SU-DHL-6 (cell line): ENCODE results near the gene ENTPD6.

Source experiments
- H2AFZ ChIP-seq: fragments of 200-600 bp; sonication (generic); 2 replicates; pipeline ENCODE4 v1.6.1; 2014; ENCODE audit warnings: low read depth, mild to moderate bottlenecking, moderate library complexity, mixed read lengths, antibody characterized with exemption, low read length; ENCODE audit not compliant: severe bottlenecking
- H3F3A ChIP-seq: fragments of 200-600 bp; shearing (Covaris generic); 2 replicates; pipeline ENCODE4 v1.6.0; 2016; ENCODE audit warnings: antibody characterized with exemption, mild to moderate bottlenecking; ENCODE audit not compliant: insufficient read depth
- H3K27ac ChIP-seq: fragments of 200-600 bp; sonication (generic); 2 replicates; pipeline ENCODE4 v1.5.1; 2016; ENCODE audit warnings: low read depth, mild to moderate bottlenecking, low read length, moderate library complexity, mixed read lengths
- H3K27me3 ChIP-seq: fragments of 200-600 bp; sonication (generic), shearing (Covaris generic); 2 replicates; pipeline ENCODE4 v1.6.0; 2014; ENCODE audit warnings: mild to moderate bottlenecking, low read length
- H3K36me3 ChIP-seq: fragments of 200-600 bp; sonication (generic); 2 replicates; pipeline ENCODE4 v1.6.1; 2014; ENCODE audit warnings: mild to moderate bottlenecking, low read length, mixed read lengths
- H3K4me2 ChIP-seq: fragments of 300-600, 200-600 bp; shearing (Covaris generic), sonication (generic); 2 replicates; pipeline ENCODE4 v1.6.0; 2014; ENCODE audit warnings: low read length, low read depth, mild to moderate bottlenecking; ENCODE audit not compliant: poor library complexity, severe bottlenecking
- H3K4me3 ChIP-seq: fragments of 200-600 bp; sonication (generic); 2 replicates; pipeline ENCODE4 v1.5.1; 2014; ENCODE audit warnings: antibody characterized with exemption, low read length, mild to moderate bottlenecking, mixed read lengths; ENCODE audit not compliant: insufficient read depth, poor library complexity, severe bottlenecking
- H3K79me2 ChIP-seq: fragments of 200-600 bp; sonication (generic); 2 replicates; pipeline ENCODE4 v1.6.1; 2014; ENCODE audit warnings: mild to moderate bottlenecking, low read length, moderate library complexity; ENCODE audit not compliant: insufficient read depth
- H3K9ac ChIP-seq: fragments of 200-600 bp; sonication (generic); 2 replicates; pipeline ENCODE4 v1.7.0; 2014; ENCODE audit warnings: mild to moderate bottlenecking, low read length
- H3K9me2 ChIP-seq: fragments of 200-600 bp; sonication (generic); replicated peaks from 2 replicates; pipeline ENCODE4 v1.6.1; 2014; ENCODE audit warnings: low read length; ENCODE audit not compliant: insufficient read depth
- H3K9me3 ChIP-seq: fragments of 200-600 bp; sonication (generic); 2 replicates; pipeline ENCODE4 v1.6.1; 2014; ENCODE audit warnings: low read length, mixed read lengths; ENCODE audit not compliant: insufficient read depth
- H4K20me1 ChIP-seq: fragments of 200-600 bp; sonication (generic); 2 replicates; pipeline ENCODE4 v1.6.1; 2014; ENCODE audit warnings: low read depth, mild to moderate bottlenecking, antibody characterized with exemption, low read length, moderate library complexity, mixed read lengths
- EZH2phosphoT487 ChIP-seq: fragments of 200-600 bp; sonication (generic), shearing (Covaris generic); conservative IDR thresholded peaks from 2 replicates; pipeline ENCODE4 v1.6.1; 2018; ENCODE audit warnings: mild to moderate bottlenecking, antibody characterized with exemption, low read length, moderate library complexity, mixed read lengths
- TF ChIP-seq, protein P1 (sequence below): fragments of 200-600 bp; sonication (generic); IDR thresholded peaks from one replicate; pipeline ENCODE4 v1.5.1; 2017; ENCODE audit warnings: antibody characterized with exemption, mild to moderate bottlenecking, low read length, moderate library complexity; ENCODE audit not compliant: insufficient read depth, poor library complexity, severe bottlenecking

The ENTPD6 gene

DNA sequence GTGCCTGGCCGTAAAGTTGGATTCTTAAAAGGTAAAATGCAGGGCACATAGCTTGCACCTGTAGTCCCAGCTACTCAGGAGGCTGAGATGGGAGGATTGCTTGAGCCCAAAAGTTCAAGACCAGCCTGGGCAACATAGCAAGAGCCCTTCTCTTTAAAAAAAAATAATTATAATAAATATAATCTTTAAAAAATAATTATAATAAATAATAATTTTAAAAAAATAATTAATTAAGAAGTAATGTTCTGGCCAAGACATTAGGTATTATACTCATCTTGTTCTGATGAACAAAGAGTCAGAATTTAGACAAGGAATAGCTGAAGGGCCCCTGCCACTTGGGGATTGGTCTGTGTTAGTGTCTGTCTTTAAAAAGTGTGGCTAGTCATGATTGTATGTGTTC is 13.9 kb downstream of the ENTPD6 start:
- H3F3A ChIP-seq = no peaks in the 10 kb centered on the region
- no peaks in the 10 kb centered on the region for H4K20me1 ChIP-seq
- H3K9me3 ChIP-seq = no peaks in the 10 kb centered on the region
- no peak overlapping the region for H3K9ac ChIP-seq
- H2AFZ ChIP-seq = no peak overlapping the region
- H3K9me2 ChIP-seq = no peaks in the 10 kb centered on the region
- no peak overlapping the region for H3K27ac ChIP-seq
- H3K4me2 ChIP-seq = no peak overlapping the region
- H3K36me3 ChIP-seq = no peaks in the 10 kb centered on the region
- TF ChIP-seq EZH2phosphoT487 = no peak
- TF ChIP-seq, protein P1, sequence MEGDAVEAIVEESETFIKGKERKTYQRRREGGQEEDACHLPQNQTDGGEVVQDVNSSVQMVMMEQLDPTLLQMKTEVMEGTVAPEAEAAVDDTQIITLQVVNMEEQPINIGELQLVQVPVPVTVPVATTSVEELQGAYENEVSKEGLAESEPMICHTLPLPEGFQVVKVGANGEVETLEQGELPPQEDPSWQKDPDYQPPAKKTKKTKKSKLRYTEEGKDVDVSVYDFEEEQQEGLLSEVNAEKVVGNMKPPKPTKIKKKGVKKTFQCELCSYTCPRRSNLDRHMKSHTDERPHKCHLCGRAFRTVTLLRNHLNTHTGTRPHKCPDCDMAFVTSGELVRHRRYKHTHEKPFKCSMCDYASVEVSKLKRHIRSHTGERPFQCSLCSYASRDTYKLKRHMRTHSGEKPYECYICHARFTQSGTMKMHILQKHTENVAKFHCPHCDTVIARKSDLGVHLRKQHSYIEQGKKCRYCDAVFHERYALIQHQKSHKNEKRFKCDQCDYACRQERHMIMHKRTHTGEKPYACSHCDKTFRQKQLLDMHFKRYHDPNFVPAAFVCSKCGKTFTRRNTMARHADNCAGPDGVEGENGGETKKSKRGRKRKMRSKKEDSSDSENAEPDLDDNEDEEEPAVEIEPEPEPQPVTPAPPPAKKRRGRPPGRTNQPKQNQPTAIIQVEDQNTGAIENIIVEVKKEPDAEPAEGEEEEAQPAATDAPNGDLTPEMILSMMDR = no peak
- no peak overlapping the region for H3K4me3 ChIP-seq
- no peaks in the 10 kb centered on the region for H3K27me3 ChIP-seq
- no peaks in the 10 kb centered on the region for H3K79me2 ChIP-seq

DNA sequence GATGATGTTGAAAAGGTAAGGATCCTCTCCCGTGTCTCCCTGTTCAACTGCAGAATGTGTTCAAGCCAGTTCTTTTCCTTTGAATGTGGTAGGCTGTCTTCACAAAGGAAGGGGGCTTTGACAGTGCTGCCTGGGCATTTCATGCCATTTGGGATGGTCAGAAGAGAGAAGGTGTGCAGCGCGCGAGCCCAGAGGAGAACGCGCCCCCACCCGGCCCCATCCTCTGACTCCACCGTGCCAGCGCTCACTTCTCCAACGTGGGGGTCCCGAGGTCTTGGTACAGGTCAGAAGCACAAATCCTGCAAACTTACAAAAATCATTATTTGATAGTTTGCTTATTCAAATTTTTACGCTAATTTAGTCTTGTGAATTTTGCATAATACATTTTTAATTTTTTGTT is 14.4 kb downstream of the ENTPD6 start:
- H3K27me3 ChIP-seq = no peaks in the 10 kb centered on the region
- no peak overlapping the region for H3K9ac ChIP-seq
- no peaks in the 10 kb centered on the region for H3K79me2 ChIP-seq
- H2AFZ ChIP-seq = no peak overlapping the region
- no peaks in the 10 kb centered on the region for H3K9me2 ChIP-seq
- H3K9me3 ChIP-seq = no peaks in the 10 kb centered on the region
- H3F3A ChIP-seq = no peaks in the 10 kb centered on the region
- TF ChIP-seq, protein P1 = no peak
- TF ChIP-seq EZH2phosphoT487 = no peak
- no peak overlapping the region for H3K4me3 ChIP-seq
- no peak overlapping the region for H3K27ac ChIP-seq
- no peaks in the 10 kb centered on the region for H3K36me3 ChIP-seq
- no peaks in the 10 kb centered on the region for H4K20me1 ChIP-seq
- H3K4me2 ChIP-seq = no peak overlapping the region

DNA sequence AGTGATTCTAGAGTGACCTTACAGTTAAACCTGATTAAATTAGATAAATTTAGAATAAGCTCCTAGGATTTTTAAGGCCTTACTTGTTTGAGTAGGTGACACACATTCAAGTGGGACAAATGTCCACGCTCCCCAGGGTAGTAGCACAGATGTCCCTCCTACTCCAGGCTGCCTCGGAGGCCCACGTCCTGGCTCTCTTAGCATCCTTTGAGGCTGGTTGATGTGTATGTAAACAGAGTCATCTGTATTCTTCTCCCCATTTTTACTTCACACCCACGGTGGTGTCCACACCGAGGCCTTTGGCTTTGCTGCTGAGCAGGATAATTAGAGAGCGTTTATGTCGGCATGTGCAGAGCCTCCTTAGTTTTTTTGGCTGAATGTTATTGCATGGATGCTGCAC is 15.8 kb downstream of the ENTPD6 start:
- no peak overlapping the region for H3K4me2 ChIP-seq
- no peaks in the 10 kb centered on the region for H4K20me1 ChIP-seq
- no peak overlapping the region for H3K27ac ChIP-seq
- no peaks in the 10 kb centered on the region for H3K36me3 ChIP-seq
- no peak overlapping the region for H2AFZ ChIP-seq
- H3K9me2 ChIP-seq = no peaks in the 10 kb centered on the region
- H3K9ac ChIP-seq = no peak overlapping the region
- TF ChIP-seq, protein P1 = no peak
- TF ChIP-seq EZH2phosphoT487 = no peak
- no peaks in the 10 kb centered on the region for H3K9me3 ChIP-seq
- no peaks in the 10 kb centered on the region for H3F3A ChIP-seq
- no peaks in the 10 kb centered on the region for H3K27me3 ChIP-seq
- H3K79me2 ChIP-seq = no peaks in the 10 kb centered on the region
- no peak overlapping the region for H3K4me3 ChIP-seq

DNA sequence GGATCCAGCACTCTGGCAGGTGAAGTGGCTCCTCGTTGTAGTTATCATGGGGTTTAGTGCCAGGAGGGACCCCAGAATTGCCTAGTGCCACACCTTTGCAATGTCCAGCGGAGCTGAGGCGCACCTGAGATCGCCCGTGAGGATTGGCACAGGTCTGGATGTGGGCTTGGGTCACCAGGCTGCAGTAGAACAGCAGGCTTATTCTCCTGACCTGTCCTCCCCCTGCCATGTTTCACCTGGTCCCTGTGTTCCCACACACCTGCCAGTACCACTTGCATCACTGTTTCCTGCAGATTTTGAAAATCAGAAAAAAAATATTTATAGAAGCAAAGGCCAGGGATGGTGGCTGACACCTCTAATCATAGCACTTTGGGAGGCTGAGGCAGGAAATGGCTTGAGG is 16.7 kb downstream of the ENTPD6 start:
- Histone ChIP-seq H3K9me2 (no peaks in the 10 kb centered on the region), H3K4me2 (no peak overlapping the region), H3K36me3 (no peaks in the 10 kb centered on the region), H3K27ac (no peak overlapping the region), H3K9ac (no peak overlapping the region), H3K79me2 (no peaks in the 10 kb centered on the region), H3K27me3 (no peaks in the 10 kb centered on the region), H2AFZ (no peak overlapping the region), H4K20me1 (no peaks in the 10 kb centered on the region), H3K4me3 (no peak overlapping the region), H3K9me3 (no peaks in the 10 kb centered on the region), H3F3A (no peaks in the 10 kb centered on the region)
- TF ChIP-seq, protein P1 = no peak
- no peak for TF ChIP-seq EZH2phosphoT487
